Endothelial cell of umbilical vein (primary cell): Measurements from ENCODE around the gene OR2D2. TPM values are rescaled to one million over a fixed set of nuclear protein-coding genes. Genes with fewer than 3 reads are reported as not detected.
"Not testable (repeated sequence)": the region's sequence is repeated elsewhere in the genome, so short reads cannot be mapped to it uniquely, and the experiment has no call there.

Experiments used
- BruUV-seq: library from RNA; stranded (reverse); fragments of 400-500 nt; replicated peaks from 2 replicates; lab custom pipeline; 2021; lab: Mats Ljungman, UMichigan
- CTCF ChIA-PET: fragments of 300-600, 350-600 bp; sonication (Branson Sonifier 250); formaldehyde crosslinking; loops from one replicate; lab custom pipeline; 2021; ENCODE audit warnings: antibody characterized with exemption, inconsistent platforms; lab: Charles Lee
- POLR2A ChIA-PET: fragments of 300-600, 350-600 bp; sonication (Branson Sonifier 250); formaldehyde crosslinking; loops from one replicate; lab custom pipeline; 2021; ENCODE audit warnings: antibody characterized with exemption, inconsistent platforms; lab: Charles Lee
- DNase-seq: peaks from one replicate; pipeline ENCODE4 v3.0.0-alpha.2; 2011; ENCODE audit warnings: low read depth, low spot score
- FAIRE-seq: peaks from 2 replicates; lab custom pipeline; 2011; peaks lifted over from hg19 to GRCh38; lab: Jason Lieb, UNC
- H2AFZ ChIP-seq: 2 replicates; pipeline ENCODE4 v1.6.0; 2012; ENCODE audit warnings: low read depth, low read length, control low read depth, inconsistent platforms
- H3K27ac ChIP-seq: 2 replicates; pipeline ENCODE4 v1.5.1; 2011; ENCODE audit warnings: low read depth, mild to moderate bottlenecking, control low read depth, low read length, moderate library complexity; ENCODE audit not compliant: insufficient read depth
- H3K27me3 ChIP-seq, 2 experiments: 2 replicates each; pipeline versions ENCODE4 v1.6.0 to v1.6.1; 2011; ENCODE audit warnings: low read length in 2 of 2, mixed read lengths in 1 of 2; ENCODE audit not compliant: control insufficient read depth in 2 of 2, insufficient read depth in 2 of 2
- H3K36me3 ChIP-seq, 2 experiments: 2 replicates in 1 of 2; 3 replicates in 1 of 2; pipeline ENCODE4 v1.5.1; 2011; ENCODE audit warnings: low read length in 2 of 2, mild to moderate bottlenecking in 1 of 2, moderate library complexity in 1 of 2; ENCODE audit not compliant: control insufficient read depth in 2 of 2, insufficient read depth in 2 of 2; ENCODE audit errors: extremely low read depth in 1 of 2
- H3K4me1 ChIP-seq: 3 replicates; pipeline ENCODE4 v1.5.1; 2011; ENCODE audit warnings: mild to moderate bottlenecking, low read length; ENCODE audit not compliant: control insufficient read depth, insufficient read depth; ENCODE audit errors: extremely low read depth
- H3K4me2 ChIP-seq: 2 replicates; pipeline ENCODE4 v1.6.1; 2011; ENCODE audit warnings: low read length, control low read depth, mixed read lengths; ENCODE audit not compliant: insufficient read depth
- H3K4me3 ChIP-seq, 3 experiments: fragments of 200-600 bp in 1 of 3; sonication (generic), shearing (Covaris generic) in 1 of 3; replicated peaks in 1 of 3; 2 replicates each; pipeline ENCODE4 v1.5.1; 2011 to 2016; ENCODE audit warnings: control low read depth in 3 of 3, low read length in 3 of 3, mild to moderate bottlenecking in 2 of 3, inconsistent platforms in 1 of 3, low read depth in 1 of 3, moderate library complexity in 1 of 3; ENCODE audit not compliant: insufficient read depth in 1 of 3
- H3K79me2 ChIP-seq: 2 replicates; pipeline ENCODE4 v1.6.0; 2012; ENCODE audit warnings: low read length, inconsistent platforms; ENCODE audit not compliant: control insufficient read depth, insufficient read depth
- H3K9ac ChIP-seq: replicated peaks from 2 replicates; pipeline ENCODE3; 2011; ENCODE audit warnings: low read length, control low read depth; ENCODE audit not compliant: insufficient read depth; ENCODE audit errors: extremely low read depth
- H3K9me1 ChIP-seq: replicated peaks from 3 replicates; pipeline ENCODE4 v1.6.0; 2011; ENCODE audit warnings: mild to moderate bottlenecking, low read length; ENCODE audit not compliant: control insufficient read depth, insufficient read depth; ENCODE audit errors: extremely low read depth
- H3K9me3 ChIP-seq: replicated peaks from 2 replicates; pipeline ENCODE4 v1.5.1; 2012; ENCODE audit warnings: low read length, inconsistent platforms; ENCODE audit not compliant: control insufficient read depth, insufficient read depth
- H4K20me1 ChIP-seq: replicated peaks from 2 replicates; pipeline ENCODE3; 2011; ENCODE audit warnings: mild to moderate bottlenecking, low read length; ENCODE audit not compliant: control insufficient read depth, insufficient read depth; ENCODE audit errors: extremely low read depth
- CTCF ChIP-seq, 2 donors: IDR thresholded peaks; 1 replicate in 1 of 2; 2 replicates in 1 of 2; pipeline ENCODE4 v1.5.1; 2011; ENCODE audit warnings: low read length in 2 of 2, mild to moderate bottlenecking in 2 of 2, moderate library complexity in 2 of 2, control low read depth in 1 of 2, inconsistent platforms in 1 of 2, low read depth in 1 of 2; ENCODE audit not compliant: insufficient read depth in 1 of 2; ENCODE audit errors: extremely low read depth in 1 of 2
- EZH2 ChIP-seq: IDR thresholded peaks from 2 replicates; pipeline ENCODE4 v1.6.1; 2012; ENCODE audit warnings: borderline replicate concordance, low read depth, mild to moderate bottlenecking, moderate library complexity, low read length, inconsistent platforms; ENCODE audit not compliant: severe bottlenecking
- FOS ChIP-seq: IDR thresholded peaks from 2 replicates; pipeline ENCODE4 v1.6.1; 2011; ENCODE audit warnings: mild to moderate bottlenecking, low read length, moderate library complexity, borderline replicate concordance; ENCODE audit not compliant: insufficient read depth
- GATA2 ChIP-seq: IDR thresholded peaks from 2 replicates; pipeline ENCODE4 v1.7.0; 2011; ENCODE audit warnings: low read depth, mild to moderate bottlenecking, moderate library complexity, mixed read lengths, low read length; ENCODE audit not compliant: insufficient read length, insufficient read depth
- JUN ChIP-seq: IDR thresholded peaks from 2 replicates; pipeline ENCODE4 v1.6.1; 2011; ENCODE audit warnings: borderline replicate concordance, low read depth; ENCODE audit not compliant: insufficient read length, insufficient read depth
- MYC ChIP-seq: IDR thresholded peaks from one replicate; pipeline ENCODE4 v1.6.1; 2011; ENCODE audit warnings: mild to moderate bottlenecking, low read depth, low read length
- POLR2A ChIP-seq: IDR thresholded peaks from 2 replicates; pipeline ENCODE4 v1.6.1; 2012; ENCODE audit warnings: low read depth, mild to moderate bottlenecking, control low read depth, low read length
- POLR2AphosphoS5 ChIP-seq: IDR thresholded peaks from 2 replicates; pipeline ENCODE4 v1.6.1; 2012; ENCODE audit warnings: low read depth, mild to moderate bottlenecking, control low read depth, low read length, moderate library complexity; ENCODE audit not compliant: insufficient read depth
- dilution Hi-C: fragments of 300-500 bp; cut with MboI; formaldehyde crosslinking; loops from one replicate; pipeline ENCODE4 v1.15.0; 2019; ENCODE audit warnings: low sequenced_read_pairs; ENCODE audit not compliant: extremely low pct_ligation_motif_present
- intact Hi-C: fragments of 100-400 bp; cut with micrococcal nuclease; formaldehyde crosslinking; loops from one replicate; pipeline ENCODE4 v1.10.0; 2022
- polyA plus RNA-seq, 4 experiments: library from polyadenylated mRNA; depleted of rRNA in 3 of 4; stranded (reverse) in 3 of 4; unstranded in 1 of 4; fragments of >200 nt; gene quantifications; 2 replicates each; pipeline versions ENCODE4 v1.2.1 to v1.2.3, GENCODE V29; 2011 to 2012; ENCODE audit warnings: missing spikeins in 1 of 4
- total RNA-seq: library from RNA; stranded (reverse); gene quantifications from 2 replicates; pipeline ENCODE4 v1.2.3, GENCODE V29; 2021
- TF ChIP-seq, protein P1 (sequence below): IDR thresholded peaks from 2 replicates; pipeline ENCODE4 v1.6.1; 2011; ENCODE audit not compliant: insufficient read depth, insufficient read length

The OR2D2 gene
- total and polyA plus RNA-seq, 2 donors (not counting 3 experiments of a cell fraction or from before 2014, with no cell fraction given) = 0.08 to 0.31 TPM

DNA sequence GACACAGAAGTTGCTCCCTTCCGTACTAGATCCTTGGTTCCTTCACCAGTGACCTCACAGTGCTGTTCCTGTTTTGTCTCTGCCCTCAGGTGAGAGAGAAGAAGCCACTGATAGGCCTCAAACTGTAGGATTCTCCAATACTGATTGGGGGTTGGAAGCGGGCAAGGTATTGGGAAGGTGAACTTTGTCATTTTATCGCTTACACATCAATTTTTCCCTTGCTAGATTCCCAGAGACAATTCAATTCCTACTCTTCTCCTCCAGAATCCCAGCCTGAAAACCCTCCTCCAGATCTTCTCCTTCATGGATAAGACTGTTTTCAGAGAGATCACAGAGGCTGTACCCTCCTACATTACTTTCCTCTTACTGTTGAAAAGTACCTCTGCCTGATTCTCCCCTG lies 19.1 kb upstream of the OR2D2 start:
- dilution Hi-C loops = no loop called here
- POLR2A ChIA-PET = no interaction called here

GRCh38 chr11:6904804-6905203 lies 12.5 kb upstream of the OR2D2 start:
- H2AFZ ChIP-seq, DNase-seq, CTCF ChIA-PET, H3K27me3 ChIP-seq, FAIRE-seq, H3K9me3 ChIP-seq, BruUV-seq, H3K36me3 ChIP-seq, H3K4me3 ChIP-seq, H4K20me1 ChIP-seq, H3K4me1 ChIP-seq, H3K9me1 ChIP-seq, intact Hi-C loops, H3K9ac ChIP-seq, H3K4me2 ChIP-seq, dilution Hi-C loops, H3K79me2 ChIP-seq, H3K27ac ChIP-seq, POLR2A ChIA-PET: not testable (repeated sequence)

More for the DNA sequence above, 19.1 kb upstream of the OR2D2 start:
- Histone ChIP-seq H3K9me1 (no peaks in the 10 kb centered on the region), H3K27me3 (no peaks in the 10 kb centered on the region), H3K9me3 (no peaks in the 10 kb centered on the region), H3K27ac (no peak overlapping the region), H3K4me3 (no peak overlapping the region), H4K20me1 (no peaks in the 10 kb centered on the region), H3K36me3 (no peaks in the 10 kb centered on the region), H3K4me1 (peaks cover 7% of the 10 kb centered on the region), H3K4me2 (no peak overlapping the region), H3K79me2 (no peaks in the 10 kb centered on the region), H2AFZ (no peak overlapping the region), H3K9ac (no peak overlapping the region)
- TF ChIP-seq POLR2AphosphoS5 = no peak
- no peak for TF ChIP-seq CTCF (IDR thresholded peaks at IDR 0.05; ENCODE audit: extremely low read depth in 1 of 2, insufficient read depth in 1 of 2, low read depth in 1 of 2, low read length in 2 of 2)
- no peak for TF ChIP-seq POLR2A
- TF ChIP-seq, protein P1, sequence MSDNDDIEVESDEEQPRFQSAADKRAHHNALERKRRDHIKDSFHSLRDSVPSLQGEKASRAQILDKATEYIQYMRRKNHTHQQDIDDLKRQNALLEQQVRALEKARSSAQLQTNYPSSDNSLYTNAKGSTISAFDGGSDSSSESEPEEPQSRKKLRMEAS = no peak
- no peak for TF ChIP-seq FOS
- no peak for TF ChIP-seq MYC
- TF ChIP-seq JUN = no peak
- no peak for TF ChIP-seq EZH2
- no peak for TF ChIP-seq GATA2
- intact Hi-C loops = loop anchor here (5.0 kb wide), 1 partner anchor 111 kb away; the partner anchor contains the start of genes NLRP14 and ZNF214
- FAIRE-seq (no peak), DNase-seq (no peak)
- no TSS peak for BruUV-seq
- CTCF ChIA-PET = interaction anchor here (1.7 kb wide), 1 partner anchor 15 kb away, joined by 5 read pairs; the partner anchor contains the start of gene ZNF215
